WTC11 (cell line): ENCODE results near the gene REC8. TPM values are rescaled to one million over a fixed set of nuclear protein-coding genes. Genes with fewer than 3 reads are reported as not detected.

Experiments used
- FOXK1 ChIP-seq: sonication (generic); formaldehyde crosslinking; IDR thresholded peaks from 2 replicates; pipeline ENCODE4 v1.8.0; 2022; ENCODE audit warnings: mild to moderate bottlenecking, moderate library complexity, missing genetic modification reagents
- MXD4 ChIP-seq: fragments of 250-450 bp; sonication (Bioruptor Pico); IDR thresholded peaks from 2 replicates; pipeline ENCODE4 v1.8.0; 2021; ENCODE audit warnings: mild to moderate bottlenecking, moderate library complexity, borderline replicate concordance
- NFYB ChIP-seq: sonication (generic); formaldehyde crosslinking; conservative IDR thresholded peaks from 2 replicates; pipeline ENCODE4 v1.8.0; 2022; ENCODE audit warnings: low read depth, missing genetic modification reagents
- SP1 ChIP-seq: sonication (generic); formaldehyde crosslinking; conservative IDR thresholded peaks from 2 replicates; pipeline ENCODE4 v1.8.1; 2022; ENCODE audit warnings: missing genetic modification reagents
- total RNA-seq: library from RNA; stranded (reverse); gene quantifications from 3 replicates; pipeline ENCODE4 v1.2.3, GENCODE V29; 2021
- TF ChIP-seq, protein P1 (sequence below): fragments of 250-450 bp; sonication (Bioruptor Pico); conservative IDR thresholded peaks from 2 replicates; pipeline ENCODE4 v1.9.0; 2021; ENCODE audit warnings: mild to moderate bottlenecking
- TF ChIP-seq, protein P2 (sequence below): sonication (generic); formaldehyde crosslinking; IDR thresholded peaks from 2 replicates; pipeline ENCODE4 v1.8.0; 2022; ENCODE audit warnings: mild to moderate bottlenecking, missing genetic modification reagents
- TF ChIP-seq, protein P3 (sequence below): fragments of 250-450 bp; sonication (Bioruptor Pico); IDR thresholded peaks from 2 replicates; pipeline ENCODE4 v1.9.0; 2021; ENCODE audit warnings: mild to moderate bottlenecking
- TF ChIP-seq, protein P4 (sequence below): sonication (generic); formaldehyde crosslinking; IDR thresholded peaks from 2 replicates; pipeline ENCODE4 v1.8.1; 2023; ENCODE audit warnings: mild to moderate bottlenecking, missing genetic modification reagents, moderate library complexity
- TF ChIP-seq, protein P5 (sequence below): sonication (generic); formaldehyde crosslinking; IDR thresholded peaks from 2 replicates; pipeline ENCODE4 v1.8.1; 2023; ENCODE audit warnings: mild to moderate bottlenecking, missing genetic modification reagents
- TF ChIP-seq, protein P6 (sequence below): sonication (generic); formaldehyde crosslinking; IDR thresholded peaks from 2 replicates; pipeline ENCODE4 v1.8.1; 2023; ENCODE audit warnings: mild to moderate bottlenecking, missing genetic modification reagents, moderate library complexity
- TF ChIP-seq, protein P7 (sequence below): sonication (generic); formaldehyde crosslinking; IDR thresholded peaks from 2 replicates; pipeline ENCODE4 v1.8.1; 2023; ENCODE audit warnings: mild to moderate bottlenecking, missing genetic modification reagents
- TF ChIP-seq, protein P8 (sequence below): sonication (generic); formaldehyde crosslinking; IDR thresholded peaks from 2 replicates; pipeline ENCODE4 v1.8.0; 2023; ENCODE audit warnings: missing genetic modification reagents, mild to moderate bottlenecking, borderline replicate concordance
- TF ChIP-seq, protein P9 (sequence below): sonication (generic); formaldehyde crosslinking; IDR thresholded peaks from 2 replicates; pipeline ENCODE4 v1.8.0; 2022; ENCODE audit warnings: mild to moderate bottlenecking, missing genetic modification reagents
- TF ChIP-seq, protein P10 (sequence below): sonication (generic); formaldehyde crosslinking; IDR thresholded peaks from 2 replicates; pipeline ENCODE4 v1.8.1; 2022; ENCODE audit warnings: mild to moderate bottlenecking, moderate library complexity, missing genetic modification reagents
- TF ChIP-seq, protein P11 (sequence below): sonication (generic); formaldehyde crosslinking; IDR thresholded peaks from 2 replicates; pipeline ENCODE4 v1.8.1; 2023; ENCODE audit warnings: mild to moderate bottlenecking, moderate library complexity, missing genetic modification reagents

REC8 gene
- total RNA-seq, 1 experiment from 2014 or later = 32.2 TPM

DNA sequence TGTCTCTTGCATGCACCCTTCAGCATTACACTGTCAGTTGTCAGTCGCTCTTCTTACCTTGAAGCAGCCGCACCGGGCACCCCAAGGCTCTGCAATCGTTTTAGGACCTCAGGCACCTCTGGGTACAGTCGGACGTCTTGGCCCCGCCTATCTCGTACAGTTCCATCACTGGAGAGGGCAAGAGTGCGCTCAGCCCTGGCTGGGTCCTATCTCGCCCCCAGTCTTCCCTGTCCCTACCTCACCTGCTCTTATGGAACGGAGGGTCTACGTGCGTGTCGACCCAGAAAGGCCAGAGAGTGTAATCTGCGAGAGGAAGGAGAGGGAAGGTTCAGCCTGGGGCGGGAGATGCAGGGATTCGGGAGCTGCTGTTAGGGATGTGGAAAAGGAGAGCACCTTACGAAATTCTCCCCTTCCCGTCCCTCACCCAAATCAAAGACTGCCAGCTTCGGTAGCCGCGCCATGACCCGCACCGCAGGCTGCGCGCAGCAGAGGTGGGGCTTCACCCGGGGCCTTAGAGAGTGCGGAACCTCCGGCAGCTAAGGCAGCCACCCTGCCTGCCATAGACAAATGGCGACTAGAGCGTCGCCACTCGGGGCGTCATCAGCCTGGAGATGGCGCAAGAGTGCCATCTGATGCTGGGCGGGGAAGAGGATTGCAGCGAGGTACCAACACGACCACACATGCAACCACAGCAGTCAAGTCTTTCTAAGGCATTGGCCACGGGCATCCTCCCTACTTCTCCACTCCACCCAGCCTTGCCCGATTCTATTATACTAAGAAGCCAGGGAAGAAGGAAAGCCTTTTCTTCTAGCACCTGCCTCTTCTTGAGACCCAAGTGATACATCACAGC is 43.8 kb downstream of the REC8 start, which contains the start of gene MDP1 (continued):
- TF ChIP-seq, protein P1, sequence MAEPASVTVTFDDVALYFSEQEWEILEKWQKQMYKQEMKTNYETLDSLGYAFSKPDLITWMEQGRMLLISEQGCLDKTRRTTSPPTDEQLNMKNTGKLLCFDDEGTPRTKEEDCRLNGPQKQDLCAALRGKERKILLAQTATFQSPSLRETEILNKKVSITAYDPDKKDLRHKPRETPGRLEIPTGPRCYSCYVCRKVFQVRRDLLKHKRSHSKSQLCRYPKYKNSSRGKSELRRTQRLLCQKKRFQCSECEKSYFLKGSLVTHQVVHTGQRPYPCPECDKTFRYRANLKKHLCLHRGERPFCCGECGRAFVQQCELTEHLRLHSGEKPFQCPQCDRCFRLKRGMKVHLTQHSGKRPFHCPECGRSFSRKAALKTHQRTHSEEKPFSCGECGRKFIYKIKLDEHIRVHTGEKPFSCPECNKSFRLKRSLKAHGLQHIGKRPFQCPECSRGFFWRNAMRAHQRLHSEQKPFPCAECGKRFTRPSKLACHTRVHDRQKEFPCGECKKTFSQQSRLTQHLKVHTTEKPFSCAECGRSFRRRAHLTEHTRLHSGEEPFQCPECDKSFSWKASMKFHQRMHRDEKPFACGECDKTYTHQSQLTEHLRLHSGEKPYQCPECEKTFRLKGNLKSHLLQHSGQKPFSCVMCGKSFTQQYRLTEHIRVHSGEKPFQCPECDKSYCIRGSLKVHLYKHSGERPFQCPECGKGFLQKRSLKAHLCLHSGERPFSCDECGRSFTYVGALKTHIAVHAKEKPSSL (CRISPR knock-in tag) = no peak; the same call in 1 of the 2 replicates
- TF ChIP-seq, protein P2, sequence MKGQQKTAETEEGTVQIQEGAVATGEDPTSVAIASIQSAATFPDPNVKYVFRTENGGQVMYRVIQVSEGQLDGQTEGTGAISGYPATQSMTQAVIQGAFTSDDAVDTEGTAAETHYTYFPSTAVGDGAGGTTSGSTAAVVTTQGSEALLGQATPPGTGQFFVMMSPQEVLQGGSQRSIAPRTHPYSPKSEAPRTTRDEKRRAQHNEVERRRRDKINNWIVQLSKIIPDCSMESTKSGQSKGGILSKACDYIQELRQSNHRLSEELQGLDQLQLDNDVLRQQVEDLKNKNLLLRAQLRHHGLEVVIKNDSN (CRISPR knock-in tag) = no peak
- TF ChIP-seq, protein P3, sequence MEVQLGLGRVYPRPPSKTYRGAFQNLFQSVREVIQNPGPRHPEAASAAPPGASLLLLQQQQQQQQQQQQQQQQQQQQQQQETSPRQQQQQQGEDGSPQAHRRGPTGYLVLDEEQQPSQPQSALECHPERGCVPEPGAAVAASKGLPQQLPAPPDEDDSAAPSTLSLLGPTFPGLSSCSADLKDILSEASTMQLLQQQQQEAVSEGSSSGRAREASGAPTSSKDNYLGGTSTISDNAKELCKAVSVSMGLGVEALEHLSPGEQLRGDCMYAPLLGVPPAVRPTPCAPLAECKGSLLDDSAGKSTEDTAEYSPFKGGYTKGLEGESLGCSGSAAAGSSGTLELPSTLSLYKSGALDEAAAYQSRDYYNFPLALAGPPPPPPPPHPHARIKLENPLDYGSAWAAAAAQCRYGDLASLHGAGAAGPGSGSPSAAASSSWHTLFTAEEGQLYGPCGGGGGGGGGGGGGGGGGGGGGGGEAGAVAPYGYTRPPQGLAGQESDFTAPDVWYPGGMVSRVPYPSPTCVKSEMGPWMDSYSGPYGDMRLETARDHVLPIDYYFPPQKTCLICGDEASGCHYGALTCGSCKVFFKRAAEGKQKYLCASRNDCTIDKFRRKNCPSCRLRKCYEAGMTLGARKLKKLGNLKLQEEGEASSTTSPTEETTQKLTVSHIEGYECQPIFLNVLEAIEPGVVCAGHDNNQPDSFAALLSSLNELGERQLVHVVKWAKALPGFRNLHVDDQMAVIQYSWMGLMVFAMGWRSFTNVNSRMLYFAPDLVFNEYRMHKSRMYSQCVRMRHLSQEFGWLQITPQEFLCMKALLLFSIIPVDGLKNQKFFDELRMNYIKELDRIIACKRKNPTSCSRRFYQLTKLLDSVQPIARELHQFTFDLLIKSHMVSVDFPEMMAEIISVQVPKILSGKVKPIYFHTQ (CRISPR knock-in tag) = peak; percentile 5; the same call in 1 of the 2 replicates
- TF ChIP-seq, protein P4, sequence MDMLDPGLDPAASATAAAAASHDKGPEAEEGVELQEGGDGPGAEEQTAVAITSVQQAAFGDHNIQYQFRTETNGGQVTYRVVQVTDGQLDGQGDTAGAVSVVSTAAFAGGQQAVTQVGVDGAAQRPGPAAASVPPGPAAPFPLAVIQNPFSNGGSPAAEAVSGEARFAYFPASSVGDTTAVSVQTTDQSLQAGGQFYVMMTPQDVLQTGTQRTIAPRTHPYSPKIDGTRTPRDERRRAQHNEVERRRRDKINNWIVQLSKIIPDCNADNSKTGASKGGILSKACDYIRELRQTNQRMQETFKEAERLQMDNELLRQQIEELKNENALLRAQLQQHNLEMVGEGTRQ (CRISPR knock-in tag) = peak; percentile 51
- TF ChIP-seq, protein P5, sequence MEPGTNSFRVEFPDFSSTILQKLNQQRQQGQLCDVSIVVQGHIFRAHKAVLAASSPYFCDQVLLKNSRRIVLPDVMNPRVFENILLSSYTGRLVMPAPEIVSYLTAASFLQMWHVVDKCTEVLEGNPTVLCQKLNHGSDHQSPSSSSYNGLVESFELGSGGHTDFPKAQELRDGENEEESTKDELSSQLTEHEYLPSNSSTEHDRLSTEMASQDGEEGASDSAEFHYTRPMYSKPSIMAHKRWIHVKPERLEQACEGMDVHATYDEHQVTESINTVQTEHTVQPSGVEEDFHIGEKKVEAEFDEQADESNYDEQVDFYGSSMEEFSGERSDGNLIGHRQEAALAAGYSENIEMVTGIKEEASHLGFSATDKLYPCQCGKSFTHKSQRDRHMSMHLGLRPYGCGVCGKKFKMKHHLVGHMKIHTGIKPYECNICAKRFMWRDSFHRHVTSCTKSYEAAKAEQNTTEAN (CRISPR knock-in tag) = no peak
- TF ChIP-seq, protein P6, sequence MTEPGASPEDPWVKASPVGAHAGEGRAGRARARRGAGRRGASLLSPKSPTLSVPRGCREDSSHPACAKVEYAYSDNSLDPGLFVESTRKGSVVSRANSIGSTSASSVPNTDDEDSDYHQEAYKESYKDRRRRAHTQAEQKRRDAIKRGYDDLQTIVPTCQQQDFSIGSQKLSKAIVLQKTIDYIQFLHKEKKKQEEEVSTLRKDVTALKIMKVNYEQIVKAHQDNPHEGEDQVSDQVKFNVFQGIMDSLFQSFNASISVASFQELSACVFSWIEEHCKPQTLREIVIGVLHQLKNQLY (CRISPR knock-in tag) = no peak
- TF ChIP-seq, protein P7, sequence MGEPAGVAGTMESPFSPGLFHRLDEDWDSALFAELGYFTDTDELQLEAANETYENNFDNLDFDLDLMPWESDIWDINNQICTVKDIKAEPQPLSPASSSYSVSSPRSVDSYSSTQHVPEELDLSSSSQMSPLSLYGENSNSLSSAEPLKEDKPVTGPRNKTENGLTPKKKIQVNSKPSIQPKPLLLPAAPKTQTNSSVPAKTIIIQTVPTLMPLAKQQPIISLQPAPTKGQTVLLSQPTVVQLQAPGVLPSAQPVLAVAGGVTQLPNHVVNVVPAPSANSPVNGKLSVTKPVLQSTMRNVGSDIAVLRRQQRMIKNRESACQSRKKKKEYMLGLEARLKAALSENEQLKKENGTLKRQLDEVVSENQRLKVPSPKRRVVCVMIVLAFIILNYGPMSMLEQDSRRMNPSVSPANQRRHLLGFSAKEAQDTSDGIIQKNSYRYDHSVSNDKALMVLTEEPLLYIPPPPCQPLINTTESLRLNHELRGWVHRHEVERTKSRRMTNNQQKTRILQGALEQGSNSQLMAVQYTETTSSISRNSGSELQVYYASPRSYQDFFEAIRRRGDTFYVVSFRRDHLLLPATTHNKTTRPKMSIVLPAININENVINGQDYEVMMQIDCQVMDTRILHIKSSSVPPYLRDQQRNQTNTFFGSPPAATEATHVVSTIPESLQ = no peak
- TF ChIP-seq MXD4 (CRISPR knock-in tag) (no peak), FOXK1 (CRISPR knock-in tag) (peak; percentile 83), NFYB (CRISPR knock-in tag) (no peak; the same call in 1 of the 2 replicates), SP1 (CRISPR knock-in tag) (peak; percentile 74; the same call in 1 of the 2 replicates)
- TF ChIP-seq, protein P8, sequence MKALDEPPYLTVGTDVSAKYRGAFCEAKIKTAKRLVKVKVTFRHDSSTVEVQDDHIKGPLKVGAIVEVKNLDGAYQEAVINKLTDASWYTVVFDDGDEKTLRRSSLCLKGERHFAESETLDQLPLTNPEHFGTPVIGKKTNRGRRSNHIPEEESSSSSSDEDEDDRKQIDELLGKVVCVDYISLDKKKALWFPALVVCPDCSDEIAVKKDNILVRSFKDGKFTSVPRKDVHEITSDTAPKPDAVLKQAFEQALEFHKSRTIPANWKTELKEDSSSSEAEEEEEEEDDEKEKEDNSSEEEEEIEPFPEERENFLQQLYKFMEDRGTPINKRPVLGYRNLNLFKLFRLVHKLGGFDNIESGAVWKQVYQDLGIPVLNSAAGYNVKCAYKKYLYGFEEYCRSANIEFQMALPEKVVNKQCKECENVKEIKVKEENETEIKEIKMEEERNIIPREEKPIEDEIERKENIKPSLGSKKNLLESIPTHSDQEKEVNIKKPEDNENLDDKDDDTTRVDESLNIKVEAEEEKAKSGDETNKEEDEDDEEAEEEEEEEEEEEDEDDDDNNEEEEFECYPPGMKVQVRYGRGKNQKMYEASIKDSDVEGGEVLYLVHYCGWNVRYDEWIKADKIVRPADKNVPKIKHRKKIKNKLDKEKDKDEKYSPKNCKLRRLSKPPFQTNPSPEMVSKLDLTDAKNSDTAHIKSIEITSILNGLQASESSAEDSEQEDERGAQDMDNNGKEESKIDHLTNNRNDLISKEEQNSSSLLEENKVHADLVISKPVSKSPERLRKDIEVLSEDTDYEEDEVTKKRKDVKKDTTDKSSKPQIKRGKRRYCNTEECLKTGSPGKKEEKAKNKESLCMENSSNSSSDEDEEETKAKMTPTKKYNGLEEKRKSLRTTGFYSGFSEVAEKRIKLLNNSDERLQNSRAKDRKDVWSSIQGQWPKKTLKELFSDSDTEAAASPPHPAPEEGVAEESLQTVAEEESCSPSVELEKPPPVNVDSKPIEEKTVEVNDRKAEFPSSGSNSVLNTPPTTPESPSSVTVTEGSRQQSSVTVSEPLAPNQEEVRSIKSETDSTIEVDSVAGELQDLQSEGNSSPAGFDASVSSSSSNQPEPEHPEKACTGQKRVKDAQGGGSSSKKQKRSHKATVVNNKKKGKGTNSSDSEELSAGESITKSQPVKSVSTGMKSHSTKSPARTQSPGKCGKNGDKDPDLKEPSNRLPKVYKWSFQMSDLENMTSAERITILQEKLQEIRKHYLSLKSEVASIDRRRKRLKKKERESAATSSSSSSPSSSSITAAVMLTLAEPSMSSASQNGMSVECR = peak; percentile 78
- TF ChIP-seq, protein P9, sequence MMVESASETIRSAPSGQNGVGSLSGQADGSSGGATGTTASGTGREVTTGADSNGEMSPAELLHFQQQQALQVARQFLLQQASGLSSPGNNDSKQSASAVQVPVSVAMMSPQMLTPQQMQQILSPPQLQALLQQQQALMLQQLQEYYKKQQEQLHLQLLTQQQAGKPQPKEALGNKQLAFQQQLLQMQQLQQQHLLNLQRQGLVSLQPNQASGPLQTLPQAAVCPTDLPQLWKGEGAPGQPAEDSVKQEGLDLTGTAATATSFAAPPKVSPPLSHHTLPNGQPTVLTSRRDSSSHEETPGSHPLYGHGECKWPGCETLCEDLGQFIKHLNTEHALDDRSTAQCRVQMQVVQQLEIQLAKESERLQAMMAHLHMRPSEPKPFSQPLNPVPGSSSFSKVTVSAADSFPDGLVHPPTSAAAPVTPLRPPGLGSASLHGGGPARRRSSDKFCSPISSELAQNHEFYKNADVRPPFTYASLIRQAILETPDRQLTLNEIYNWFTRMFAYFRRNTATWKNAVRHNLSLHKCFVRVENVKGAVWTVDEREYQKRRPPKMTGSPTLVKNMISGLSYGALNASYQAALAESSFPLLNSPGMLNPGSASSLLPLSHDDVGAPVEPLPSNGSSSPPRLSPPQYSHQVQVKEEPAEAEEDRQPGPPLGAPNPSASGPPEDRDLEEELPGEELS (CRISPR knock-in tag) = no peak
- TF ChIP-seq, protein P10, sequence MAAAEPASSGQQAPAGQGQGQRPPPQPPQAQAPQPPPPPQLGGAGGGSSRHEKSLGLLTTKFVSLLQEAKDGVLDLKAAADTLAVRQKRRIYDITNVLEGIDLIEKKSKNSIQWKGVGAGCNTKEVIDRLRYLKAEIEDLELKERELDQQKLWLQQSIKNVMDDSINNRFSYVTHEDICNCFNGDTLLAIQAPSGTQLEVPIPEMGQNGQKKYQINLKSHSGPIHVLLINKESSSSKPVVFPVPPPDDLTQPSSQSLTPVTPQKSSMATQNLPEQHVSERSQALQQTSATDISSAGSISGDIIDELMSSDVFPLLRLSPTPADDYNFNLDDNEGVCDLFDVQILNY (CRISPR knock-in tag) = no peak
- TF ChIP-seq, protein P11, sequence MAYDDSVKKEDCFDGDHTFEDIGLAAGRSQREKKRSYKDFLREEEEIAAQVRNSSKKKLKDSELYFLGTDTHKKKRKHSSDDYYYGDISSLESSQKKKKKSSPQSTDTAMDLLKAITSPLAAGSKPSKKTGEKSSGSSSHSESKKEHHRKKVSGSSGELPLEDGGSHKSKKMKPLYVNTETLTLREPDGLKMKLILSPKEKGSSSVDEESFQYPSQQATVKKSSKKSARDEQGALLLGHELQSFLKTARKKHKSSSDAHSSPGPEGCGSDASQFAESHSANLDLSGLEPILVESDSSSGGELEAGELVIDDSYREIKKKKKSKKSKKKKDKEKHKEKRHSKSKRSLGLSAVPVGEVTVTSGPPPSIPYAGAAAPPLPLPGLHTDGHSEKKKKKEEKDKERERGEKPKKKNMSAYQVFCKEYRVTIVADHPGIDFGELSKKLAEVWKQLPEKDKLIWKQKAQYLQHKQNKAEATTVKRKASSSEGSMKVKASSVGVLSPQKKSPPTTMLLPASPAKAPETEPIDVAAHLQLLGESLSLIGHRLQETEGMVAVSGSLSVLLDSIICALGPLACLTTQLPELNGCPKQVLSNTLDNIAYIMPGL = peak; percentile 79; the same call in 1 of the 2 replicates
